ENCODE results near the gene LSP1. TPM values are rescaled to one million over a fixed set of nuclear protein-coding genes. Genes with fewer than 3 reads are reported as not detected.

LSP1 gene
- total RNA-seq, 2 experiments from 2014 or later = 232 to 303 TPM

DNA sequence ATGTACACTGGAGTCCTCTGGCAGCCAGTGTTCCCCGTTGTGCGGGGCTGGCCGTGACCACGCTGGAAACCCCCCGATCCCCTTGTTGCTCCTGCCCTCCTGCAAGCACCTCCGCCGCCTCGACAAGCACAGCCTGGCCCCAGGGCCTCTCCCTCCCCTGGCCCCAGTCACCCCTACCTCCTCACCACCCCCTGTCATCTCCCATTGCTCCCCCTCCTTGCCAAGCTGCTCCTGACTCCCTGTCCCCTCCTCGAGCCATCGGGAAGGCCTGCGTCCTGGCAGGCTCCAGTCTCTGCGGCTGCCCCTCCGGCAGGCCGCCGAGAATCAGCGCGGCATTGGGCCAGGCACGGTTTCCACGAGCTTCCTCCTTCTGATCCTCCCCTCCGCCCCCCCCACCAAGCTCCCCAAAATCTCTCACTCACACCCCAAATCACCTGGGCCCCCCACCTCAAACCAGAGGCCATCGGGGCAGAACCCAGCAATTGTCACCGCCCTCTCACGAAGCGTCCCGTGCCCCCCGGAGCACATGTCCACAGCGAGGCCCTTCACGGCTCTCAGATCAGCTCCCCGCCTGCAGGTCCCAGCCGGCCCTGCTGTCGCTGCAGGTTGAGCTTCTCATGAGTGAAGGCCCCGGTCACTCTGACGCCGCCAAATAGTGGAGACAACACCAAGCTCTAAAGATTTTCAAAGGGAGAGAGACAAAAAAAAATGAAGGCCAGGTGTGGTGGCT, 5.7 kb upstream of the LSP1 start:
- no peak for DNase-seq (ENCODE audit: low spot score)
- Histone ChIP-seq H3K9me2 (ENCODE audit: insufficient read depth, low read length) (no peaks in the 10 kb centered on the region), H3K79me2 (ENCODE audit: insufficient read depth, low read depth, low read length) (no peaks in the 10 kb centered on the region), H2AFZ (ENCODE audit: low read length) (no peak overlapping the region), H3K4me2 (ENCODE audit: low read length) (no peak overlapping the region), H3K4me3 (ENCODE audit: low read depth, low read length, poor library complexity, severe bottlenecking) (no peak overlapping the region), H4K20me1 (ENCODE audit: insufficient read depth, low read length) (no peaks in the 10 kb centered on the region), H3K27ac (ENCODE audit: low read depth, low read length, poor library complexity, severe bottlenecking) (no peak overlapping the region), H3K9me3 (ENCODE audit: low read length) (no peaks in the 10 kb centered on the region), H3K4me1 (ENCODE audit: insufficient read depth, low read length, poor library complexity, severe bottlenecking) (peaks cover 44% of the 10 kb centered on the region), H3K36me3 (ENCODE audit: insufficient read depth, low read length) (no peaks in the 10 kb centered on the region)
- intact Hi-C loops (cut with micrococcal nuclease; ENCODE audit: unreplicated experiment) = no loop called here
- BruUV-seq (replicated peaks) = no TSS peak
- CTCF ChIA-PET (ENCODE audit: unreplicated experiment) = interaction anchor here (0.7 kb wide), 1 partner anchor 1143 kb away, joined by 4 read pairs; no protein-coding TSS in a partner anchor
- TF ChIP-seq EZH2phosphoT487 (IDR thresholded peaks at IDR 0.05; ENCODE audit: borderline replicate concordance, low read depth, low read length) (no peak), CTCF (conservative IDR thresholded peaks at IDR 0.05; ENCODE audit: low read length) (no peak)
- POLR2A ChIA-PET = interaction anchor here (0.6 kb wide), 1 partner anchor 16 kb away, joined by 4 read pairs; no protein-coding TSS in a partner anchor

GRCh38 chr11:1847926-1848639, 4.8 kb upstream of the LSP1 start:
- Histone ChIP-seq H3K9me3 (ENCODE audit: low read length) (no peaks in the 10 kb centered on the region), H2AFZ (ENCODE audit: low read length) (no peak overlapping the region), H3K36me3 (ENCODE audit: insufficient read depth, low read length) (no peaks in the 10 kb centered on the region), H3K9me2 (ENCODE audit: insufficient read depth, low read length) (no peaks in the 10 kb centered on the region), H4K20me1 (ENCODE audit: insufficient read depth, low read length) (no peaks in the 10 kb centered on the region), H3K79me2 (ENCODE audit: insufficient read depth, low read depth, low read length) (peaks cover 1% of the 10 kb centered on the region; the same call in 1 of the 2 replicates), H3K27ac (ENCODE audit: low read depth, low read length, poor library complexity, severe bottlenecking) (no peak overlapping the region), H3K4me2 (ENCODE audit: low read length) (no peak overlapping the region), H3K4me1 (ENCODE audit: insufficient read depth, low read length, poor library complexity, severe bottlenecking) (peaks cover 49% of the 10 kb centered on the region), H3K4me3 (ENCODE audit: low read depth, low read length, poor library complexity, severe bottlenecking) (no peak overlapping the region)
- no peak for DNase-seq (ENCODE audit: low spot score)
- ChIA-PET CTCF (ENCODE audit: unreplicated experiment) (no interaction called here), POLR2A (interaction anchor here (0.7 kb wide), 1 partner anchor 34 kb away, joined by 3 read pairs; no protein-coding TSS in a partner anchor)
- no peak for TF ChIP-seq EZH2phosphoT487 (IDR thresholded peaks at IDR 0.05; ENCODE audit: borderline replicate concordance, low read depth, low read length)
- TF ChIP-seq CTCF (conservative IDR thresholded peaks at IDR 0.05; ENCODE audit: low read length) = no peak
- intact Hi-C loops (cut with micrococcal nuclease; ENCODE audit: unreplicated experiment) = no loop called here
- no TSS peak for BruUV-seq (replicated peaks)
